Breast epithelium (tissue), 4 donors: ENCODE results near the gene CHTF18. TPM values are rescaled to one million over a fixed set of nuclear protein-coding genes. Genes with fewer than 3 reads are reported as not detected.

ENCODE experiments used
- DNase-seq, 2 donors: peaks; one replicate each; pipeline ENCODE4 v3.0.0-alpha.2; 2019; ENCODE audit warnings: low spot score in 2 of 2
- H3K27ac ChIP-seq, 2 donors: fragments of 200-600 bp; sonication (generic) in 1 of 2; one replicate each; pipeline ENCODE4 v1.5.1; 2016 to 2019; ENCODE audit warnings: mild to moderate bottlenecking in 1 of 2
- H3K27me3 ChIP-seq, 2 donors: fragments of 200-600 bp; sonication (generic) in 1 of 2; one replicate each; pipeline versions ENCODE4 v1.5.1 to v1.6.0; 2017 to 2019; ENCODE audit warnings: control low read depth in 1 of 2, mild to moderate bottlenecking in 1 of 2
- H3K36me3 ChIP-seq: fragments of 200-600 bp; one replicate; pipeline ENCODE4 v1.5.1; 2019
- H3K4me1 ChIP-seq, 2 donors: fragments of 200-600 bp; sonication (generic); one replicate each; pipeline ENCODE4 v1.5.1; 2016 to 2019; ENCODE audit warnings: control low read depth in 1 of 2
- H3K4me3 ChIP-seq, 3 donors: fragments of 200-600 bp; sonication (generic); 1 replicate in 2 of 3; 2 replicates in 1 of 3; pipeline ENCODE4 v1.5.1; 2016 to 2019; ENCODE audit warnings: mild to moderate bottlenecking in 3 of 3, moderate library complexity in 2 of 3
- H3K9me3 ChIP-seq, 2 donors: fragments of 200-600 bp; sonication (generic) in 1 of 2; one replicate each; pipeline ENCODE4 v1.5.1; 2016 to 2019; ENCODE audit warnings: control low read depth in 1 of 2
- CTCF ChIP-seq, 3 donors: fragments of 450-650 bp; IDR thresholded peaks; one replicate each; pipeline ENCODE4 v1.5.1; 2016 to 2017; ENCODE audit warnings: antibody characterized with exemption in 3 of 3, mild to moderate bottlenecking in 3 of 3, moderate library complexity in 3 of 3
- POLR2A ChIP-seq: fragments of 450-650 bp; IDR thresholded peaks from one replicate; pipeline ENCODE4 v1.6.1; 2016; ENCODE audit warnings: antibody characterized with exemption, mild to moderate bottlenecking, moderate library complexity
- POLR2AphosphoS5 ChIP-seq, 3 donors: sonication (generic); formaldehyde crosslinking; IDR thresholded peaks; one replicate each; pipeline ENCODE4 v1.6.1; 2017; ENCODE audit warnings: antibody characterized with exemption in 3 of 3
- intact Hi-C: fragments of 100-400 bp; cut with DNase I; formaldehyde crosslinking; loops from one replicate; pipeline ENCODE4 v1.15.1; 2023; ENCODE audit warnings: low total_unique reads
- total RNA-seq, 3 donors: library from RNA; depleted of rRNA; stranded (reverse); fragments of >200 nt; gene quantifications; one replicate each; pipeline ENCODE4 v1.1.0, GENCODE V29; 2016

CHTF18 gene
- total RNA-seq, 3 donors from 2014 or later: 12.6 to 15.5 (median 13.1) TPM

GRCh38 chr16:790086-790485, 1.7 kb downstream of the CHTF18 start:
- intact Hi-C loops: no loop called here
- Histone ChIP-seq H3K9me3 (no peaks in the 10 kb centered on the region), H3K27me3 (no peaks in the 10 kb centered on the region), H3K27ac (no peak overlapping the region), H3K4me1 (peaks cover 5 to 11% of the 10 kb centered on the region in 2 donors), H3K4me3 (no peak overlapping the region), H3K36me3 (no peaks in the 10 kb centered on the region)
- no peak for TF ChIP-seq POLR2AphosphoS5 (IDR thresholded peaks at IDR 0.05)
- TF ChIP-seq CTCF (IDR thresholded peaks at IDR 0.05): no peak
- no peak for TF ChIP-seq POLR2A
- no peak for DNase-seq

GRCh38 chr16:791131-791530, 2.7 kb downstream of the CHTF18 start:
- Histone ChIP-seq H3K27me3 (no peaks in the 10 kb centered on the region), H3K4me3 (no peak overlapping the region), H3K36me3 (no peaks in the 10 kb centered on the region), H3K9me3 (no peaks in the 10 kb centered on the region), H3K4me1 (peaks cover 5 to 11% of the 10 kb centered on the region in 2 donors), H3K27ac (no peak overlapping the region)
- DNase-seq: no peak
- intact Hi-C loops: no loop called here
- TF ChIP-seq POLR2AphosphoS5 (IDR thresholded peaks at IDR 0.05) (no peak), CTCF (IDR thresholded peaks at IDR 0.05) (no peak), POLR2A (no peak)

GRCh38 chr16:792221-792995, 4.0 kb downstream of the CHTF18 start:
- no peak overlapping the region for H3K27ac ChIP-seq
- H3K27me3 ChIP-seq: peaks cover 3 to 10% of the 10 kb centered on the region in 2 donors
- no peaks in the 10 kb centered on the region for H3K9me3 ChIP-seq
- intact Hi-C loops: no loop called here
- no peaks in the 10 kb centered on the region for H3K36me3 ChIP-seq
- TF ChIP-seq POLR2AphosphoS5 (IDR thresholded peaks at IDR 0.05) (no peak), POLR2A (no peak), CTCF (IDR thresholded peaks at IDR 0.05) (no peak)
- no peak for DNase-seq
- H3K4me1 ChIP-seq: peaks cover 5 to 8% of the 10 kb centered on the region in 2 donors
- H3K4me3 ChIP-seq: no peak overlapping the region

- intact Hi-C loops: no loop called here
- H3K4me3 ChIP-seq: no peak overlapping the region
These were observed 5.0 kb downstream of the CHTF18 start for GRCh38 chr16:793414-793813.

More at GRCh38 chr16:793414-793813, 5.0 kb downstream of the CHTF18 start:
- H3K27ac ChIP-seq: no peak overlapping the region
- peaks cover 3 to 14% of the 10 kb centered on the region in 2 donors for H3K27me3 ChIP-seq
- H3K4me1 ChIP-seq: peaks cover 5 to 8% of the 10 kb centered on the region in 2 donors
- DNase-seq: no peak
- no peaks in the 10 kb centered on the region for H3K36me3 ChIP-seq
- TF ChIP-seq POLR2AphosphoS5 (IDR thresholded peaks at IDR 0.05): no peak
- TF ChIP-seq CTCF (IDR thresholded peaks at IDR 0.05): no peak
- TF ChIP-seq POLR2A: no peak
- H3K9me3 ChIP-seq: no peaks in the 10 kb centered on the region
